HG03460 (cell line): ENCODE measurements around the gene NOSTRIN.
"Not testable (repeated sequence)": the region's sequence is repeated elsewhere in the genome, so short reads cannot be mapped to it uniquely, and the experiment has no call there.

Experiments
- ATAC-seq: cut with Tn5 transposase; IDR thresholded peaks from one replicate; pipeline ENCODE4 v1.9.1; 2021; ENCODE audit not compliant: unreplicated experiment

NOSTRIN gene

GRCh38 chr2:168789776-168790175, 12.7 kb upstream of the NOSTRIN start:
- no peak for ATAC-seq

DNA sequence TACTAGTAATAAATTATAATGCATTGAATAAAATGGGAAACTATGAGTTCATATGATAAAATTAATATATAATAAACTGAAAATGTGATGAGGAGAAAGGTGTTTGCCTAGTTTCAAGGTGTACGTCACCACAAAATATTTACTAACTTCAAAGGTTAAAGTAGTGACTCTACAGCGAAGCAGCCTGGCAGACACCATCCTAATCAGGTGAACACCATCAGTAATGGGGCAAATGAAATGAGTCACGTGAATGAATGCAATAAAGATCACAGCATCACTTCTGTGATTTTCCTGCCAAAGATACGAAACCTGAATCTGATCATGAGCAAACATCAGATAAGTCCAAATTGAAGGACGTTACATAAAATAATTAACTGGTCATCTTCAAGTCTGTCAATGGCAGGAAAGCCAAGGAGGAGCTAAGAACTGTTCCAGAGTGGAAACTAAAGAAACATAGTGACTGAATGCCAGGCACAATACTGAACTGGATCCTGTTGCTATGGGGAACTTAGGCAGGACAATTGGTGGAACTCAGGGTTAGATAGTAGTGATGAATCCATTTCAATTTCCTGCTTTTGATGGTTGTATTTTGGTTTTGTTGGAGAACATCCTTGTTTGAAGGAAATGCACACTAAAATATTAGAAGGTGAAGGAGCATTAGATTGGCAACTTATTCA, 12.1 kb upstream of the NOSTRIN start:
- no peak for ATAC-seq

DNA sequence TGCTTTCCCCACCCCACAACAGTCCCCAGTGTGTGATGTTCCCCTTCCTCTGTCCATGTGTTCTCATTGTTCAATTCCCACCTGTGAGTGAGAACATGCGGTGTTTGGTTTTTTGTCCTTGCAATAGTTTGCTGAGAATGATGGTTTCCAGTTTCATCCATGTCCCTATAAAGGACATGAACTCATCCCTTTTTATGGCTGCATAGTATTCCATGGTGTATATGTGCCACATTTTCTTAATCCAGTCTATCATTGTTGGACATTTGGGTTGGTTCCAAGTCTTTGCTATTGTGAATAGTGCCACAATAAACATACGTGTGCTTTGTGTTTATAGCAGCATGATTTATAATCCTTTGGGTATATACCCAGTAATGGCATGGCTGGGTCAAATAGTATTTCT, 11.3 kb upstream of the NOSTRIN start:
- ATAC-seq, result not testable (repeated sequence)

GRCh38 chr2:168793596-168793995, 8.8 kb upstream of the NOSTRIN start:
- ATAC-seq, result no peak

DNA sequence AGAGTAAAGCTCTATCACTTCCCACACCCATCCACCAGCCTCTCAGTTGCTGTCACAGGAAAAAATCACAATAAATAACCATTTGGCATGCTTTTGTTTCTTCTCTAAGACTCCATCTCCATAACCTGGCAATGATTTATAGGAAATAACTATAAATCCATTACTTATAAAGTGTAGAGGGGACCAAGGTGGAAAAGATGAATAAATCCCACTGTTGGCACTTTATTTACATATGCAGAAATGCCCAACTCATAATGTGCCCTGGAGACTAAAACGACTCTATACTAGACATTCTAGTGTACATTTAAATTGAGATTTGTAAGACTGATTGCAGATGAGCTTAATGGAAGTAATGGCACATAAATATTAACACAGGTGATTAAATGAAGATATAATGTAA, 7.5 kb upstream of the NOSTRIN start:
- no peak for ATAC-seq

DNA sequence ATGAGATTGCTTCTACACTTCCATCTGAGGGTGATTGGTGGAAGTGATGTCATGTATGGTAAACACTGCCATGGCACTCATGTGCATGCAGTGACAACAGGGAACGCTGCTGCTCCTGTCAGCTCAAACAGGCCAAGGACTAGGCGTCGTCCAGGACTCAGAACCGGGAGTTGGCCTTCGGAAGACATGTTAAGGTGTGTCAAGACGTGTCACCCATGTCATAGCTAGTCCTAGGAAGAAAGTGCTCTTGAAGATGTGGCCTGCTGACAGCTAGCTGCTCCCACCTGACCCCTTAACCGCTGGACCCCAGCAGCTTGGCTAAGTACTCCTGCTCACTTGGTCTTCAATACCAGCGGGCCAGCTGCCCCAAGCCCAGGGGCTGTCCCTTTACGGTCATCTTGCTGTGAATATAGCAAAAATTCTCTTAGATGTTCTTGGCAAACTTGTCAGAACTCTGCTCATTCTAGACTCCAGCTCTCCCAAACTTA, 6.3 kb upstream of the NOSTRIN start:
- ATAC-seq, result no peak

- ATAC-seq, result no peak
Measured at GRCh38 chr2:168796583-168797285, 5.7 kb upstream of the NOSTRIN start.

- no peak for ATAC-seq
Measured at GRCh38 chr2:168797286-168797655, 5.2 kb upstream of the NOSTRIN start.

- ATAC-seq, result no peak
Measured at GRCh38 chr2:168798076-168798887, 4.2 kb upstream of the NOSTRIN start.

DNA sequence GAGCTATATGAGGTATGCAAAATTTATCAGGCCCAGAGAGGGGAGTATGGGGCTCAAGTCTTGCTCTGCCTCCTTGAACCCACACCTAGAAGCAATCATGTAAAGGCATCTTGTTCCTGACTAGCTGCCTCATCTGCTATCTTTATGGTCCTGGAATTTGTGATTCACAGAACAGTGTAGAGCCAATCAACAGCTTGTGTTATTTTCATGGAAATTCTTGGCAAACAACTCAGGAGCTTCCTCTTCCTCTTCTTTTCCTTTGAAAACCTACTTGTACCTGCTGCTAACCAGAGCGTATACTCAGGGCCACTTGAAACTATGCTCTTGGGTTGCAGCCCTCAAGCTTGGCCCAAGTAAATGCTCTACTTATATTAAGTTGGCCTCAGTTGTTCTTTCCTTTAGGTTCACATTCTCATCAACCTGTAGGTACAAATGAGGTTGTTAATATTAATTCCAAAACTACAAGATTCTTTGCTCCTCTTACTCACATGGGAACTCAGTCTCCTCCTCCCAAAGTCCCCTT, 3.5 kb upstream of the NOSTRIN start:
- ATAC-seq, result no peak

DNA sequence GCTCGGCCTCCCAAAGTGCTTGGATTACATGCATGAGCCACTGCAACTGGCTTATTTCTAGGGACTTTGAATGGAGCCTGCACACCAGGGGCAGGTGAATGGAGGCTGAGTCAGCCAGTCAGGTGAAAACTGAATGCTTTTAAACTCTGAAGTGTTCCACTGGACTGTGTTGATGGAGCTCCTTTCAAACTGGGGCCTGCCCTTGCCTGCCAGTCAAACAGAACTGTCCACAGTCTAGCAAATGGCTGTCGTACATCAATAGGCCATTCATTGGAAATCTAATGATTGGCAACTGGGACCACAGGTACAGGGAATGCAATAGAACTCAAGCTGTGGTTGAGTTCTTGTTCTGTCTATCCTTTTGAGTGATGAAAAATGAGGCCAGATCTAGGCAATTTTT, 966 bp upstream of the NOSTRIN start:
- ATAC-seq, result no peak

DNA sequence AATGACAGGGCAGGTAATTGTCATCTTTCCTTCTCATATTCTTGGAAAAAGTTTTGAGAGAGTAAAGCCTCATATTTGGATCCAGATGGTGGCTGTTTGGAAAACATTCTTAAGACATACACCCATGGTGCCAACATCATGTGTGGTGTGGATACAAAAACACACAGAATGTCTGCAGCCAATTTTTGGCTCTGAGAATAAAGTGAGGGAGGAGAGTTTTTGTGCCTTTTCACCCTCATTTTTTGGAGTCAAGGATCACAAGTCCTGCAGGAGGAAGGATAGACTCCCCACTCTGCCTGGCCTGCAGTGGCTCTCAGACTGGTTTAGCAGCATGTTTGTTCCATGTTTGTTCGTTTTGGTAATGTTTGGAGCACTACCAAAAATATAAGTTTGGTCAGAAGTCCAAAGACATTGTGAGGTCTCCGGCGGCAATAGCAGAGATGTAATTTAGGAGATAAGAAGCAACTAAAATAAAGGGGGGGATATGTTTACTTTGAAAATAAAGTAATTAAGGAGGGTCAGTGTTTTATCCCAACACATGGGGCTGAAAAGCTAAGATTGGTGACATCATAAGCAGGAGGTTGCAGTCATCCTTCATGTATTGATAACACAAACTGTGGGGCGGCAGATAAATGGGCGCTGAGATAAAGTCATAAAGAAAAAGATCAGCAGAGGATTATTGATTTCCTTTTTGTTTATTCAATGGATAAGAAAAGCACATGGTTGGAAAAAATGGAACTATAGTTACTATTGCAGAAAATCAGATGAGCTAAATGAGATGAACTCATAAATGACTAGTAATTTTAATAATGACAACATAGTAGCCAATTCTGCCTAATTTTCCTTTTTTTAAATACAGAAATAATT, 655 bp downstream of the NOSTRIN start:
- ATAC-seq, result no peak

- no peak for ATAC-seq
Measured at GRCh38 chr2:168804214-168804613, 1.8 kb downstream of the NOSTRIN start.

GRCh38 chr2:168805615-168806014, 3.2 kb downstream of the NOSTRIN start:
- ATAC-seq, result no peak

GRCh38 chr2:168809537-168809936, 7.1 kb downstream of the NOSTRIN start:
- no peak for ATAC-seq

DNA sequence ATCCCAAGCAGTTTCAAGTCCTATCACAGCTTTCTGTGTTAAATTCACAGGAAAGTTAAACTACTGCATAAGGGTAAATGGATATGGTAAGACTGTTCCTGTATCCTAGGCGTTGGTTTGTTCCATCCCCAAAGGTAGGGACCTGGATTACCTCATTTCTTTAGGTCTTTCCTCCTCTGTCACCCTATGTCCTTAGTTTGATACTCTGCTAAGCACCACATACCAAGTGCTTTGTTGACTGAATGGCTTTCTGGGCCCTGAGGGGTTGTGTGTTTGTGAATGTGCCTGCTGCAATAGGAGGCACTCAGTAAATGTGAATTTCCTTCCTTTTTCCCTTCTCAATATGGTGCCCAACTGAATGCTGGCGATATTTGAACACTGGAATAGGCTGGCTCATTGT, 7.8 kb downstream of the NOSTRIN start:
- no peak for ATAC-seq

DNA sequence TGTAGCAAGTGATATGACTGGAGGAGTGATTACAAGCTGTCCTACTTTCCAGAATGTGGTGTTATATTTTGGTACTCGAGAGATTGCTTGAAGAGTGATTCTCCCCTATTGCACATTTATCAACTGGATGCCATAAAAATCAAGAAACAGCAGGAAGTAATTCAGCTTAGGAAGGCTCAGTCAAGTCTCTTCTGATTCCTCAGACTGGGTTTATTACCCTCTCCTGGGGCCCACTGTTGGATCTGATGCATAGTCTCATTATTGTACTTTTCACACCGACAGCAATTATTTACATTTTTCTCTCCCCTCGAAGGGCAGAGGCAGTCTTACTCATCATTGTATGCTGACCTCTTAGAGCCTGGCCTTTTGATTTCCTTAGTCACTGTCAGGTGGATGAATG, 9.3 kb downstream of the NOSTRIN start:
- no peak for ATAC-seq

- no peak for ATAC-seq
Measured at GRCh38 chr2:168814046-168814445, 11.6 kb downstream of the NOSTRIN start.

GRCh38 chr2:168814939-168815907, 12.8 kb downstream of the NOSTRIN start:
- ATAC-seq, result no peak
